Uterus (tissue), 4 donors: Measurements from ENCODE around the gene SMAD9. TPM values are rescaled to one million over a fixed set of nuclear protein-coding genes. Genes with fewer than 3 reads are reported as not detected.

Experiments used
- DNase-seq, 2 donors: peaks; one replicate each; pipeline ENCODE4 v3.0.0-alpha.2; 2019 to 2020
- H3K27ac ChIP-seq, 2 donors: fragments of 200-600 bp; sonication (generic); 1 replicate in 1 of 2; 2 replicates in 1 of 2; pipeline ENCODE4 v1.5.1; 2016 to 2018
- H3K27me3 ChIP-seq, 2 donors: fragments of 200-600 bp; sonication (generic); one replicate each; pipeline ENCODE4 v1.5.1; 2018 to 2019; ENCODE audit warnings: control low read depth in 1 of 2
- H3K36me3 ChIP-seq, 2 donors: fragments of 200-600 bp; sonication (generic); one replicate each; pipeline ENCODE4 v1.5.1; 2019; ENCODE audit warnings: control low read depth in 1 of 2
- H3K4me1 ChIP-seq, 2 donors: fragments of 200-600 bp; sonication (generic); one replicate each; pipeline ENCODE4 v1.5.1; 2018 to 2019; ENCODE audit warnings: control low read depth in 1 of 2
- H3K4me3 ChIP-seq, 2 donors: fragments of 200-600 bp; sonication (generic); 1 replicate in 1 of 2; 2 replicates in 1 of 2; pipeline ENCODE4 v1.5.1; 2018 to 2019; ENCODE audit warnings: mild to moderate bottlenecking in 1 of 2
- H3K9me3 ChIP-seq, 2 donors: fragments of 200-600 bp; sonication (generic); one replicate each; pipeline ENCODE4 v1.5.1; 2019; ENCODE audit warnings: control low read depth in 1 of 2
- POLR2A ChIP-seq, 2 donors: fragments of 450-650 bp; IDR thresholded peaks; one replicate each; pipeline ENCODE4 v1.6.1; 2016; ENCODE audit warnings: antibody characterized with exemption in 2 of 2, mild to moderate bottlenecking in 1 of 2, moderate library complexity in 1 of 2
- intact Hi-C: fragments of 100-400 bp; cut with DNase I; formaldehyde crosslinking; loops from one replicate; pipeline ENCODE4 v1.15.1; 2023; ENCODE audit warnings: low total_unique reads
- total RNA-seq, 4 donors: library from RNA; depleted of rRNA in 3 of 4; stranded (reverse); fragments of >200 nt in 3 of 4; gene quantifications; one replicate each; pipeline versions ENCODE4 v1.1.0 to v1.2.4, GENCODE V29; 2014 to 2023
- TF ChIP-seq, protein P1 (sequence below), 4 experiments: fragments of 200-600 bp in 2 of 4; fragments of 450-650 bp in 2 of 4; sonication (generic) in 2 of 4; IDR thresholded peaks; one replicate each; pipeline ENCODE4 v1.5.1; 2016 to 2019; ENCODE audit warnings: antibody characterized with exemption in 4 of 4, mild to moderate bottlenecking in 2 of 4, moderate library complexity in 1 of 4
- donor health status: DM: yes; HTN: yes; CAD: no.

Gene SMAD9
- total RNA-seq, 4 donors from 2014 or later = 3.6 to 31.0 (median 23.9) TPM

DNA sequence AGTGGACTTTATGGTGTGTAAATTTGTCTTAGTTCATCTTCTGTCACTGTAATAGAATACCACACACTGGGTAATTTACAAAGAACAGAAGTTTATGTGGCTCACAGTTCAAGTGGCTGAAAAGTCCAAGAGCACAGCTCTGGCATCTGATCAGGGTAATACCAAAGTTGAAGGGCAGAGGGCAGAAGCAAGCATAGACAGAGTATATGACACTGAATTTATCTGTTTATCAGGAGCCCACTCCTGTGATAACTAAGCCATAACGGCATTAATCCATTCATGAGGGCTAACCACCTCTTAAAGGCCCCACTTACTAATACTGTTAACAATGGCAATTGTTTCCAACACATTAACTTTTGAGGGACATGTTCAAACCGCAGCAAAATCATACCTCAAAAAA, 105.0 kb downstream of the SMAD9 start:
- Histone ChIP-seq H3K27me3 (no peaks in the 10 kb centered on the region), H3K4me3 (no peak overlapping the region), H3K9me3 (no peaks in the 10 kb centered on the region), H3K4me1 (no peaks in the 10 kb centered on the region), H3K36me3 (no peaks in the 10 kb centered on the region), H3K27ac (no peak overlapping the region)
- intact Hi-C loops = no loop called here
- no peak for DNase-seq
- TF ChIP-seq POLR2A (IDR thresholded peaks at IDR 0.05) = no peak
- TF ChIP-seq, protein P1, sequence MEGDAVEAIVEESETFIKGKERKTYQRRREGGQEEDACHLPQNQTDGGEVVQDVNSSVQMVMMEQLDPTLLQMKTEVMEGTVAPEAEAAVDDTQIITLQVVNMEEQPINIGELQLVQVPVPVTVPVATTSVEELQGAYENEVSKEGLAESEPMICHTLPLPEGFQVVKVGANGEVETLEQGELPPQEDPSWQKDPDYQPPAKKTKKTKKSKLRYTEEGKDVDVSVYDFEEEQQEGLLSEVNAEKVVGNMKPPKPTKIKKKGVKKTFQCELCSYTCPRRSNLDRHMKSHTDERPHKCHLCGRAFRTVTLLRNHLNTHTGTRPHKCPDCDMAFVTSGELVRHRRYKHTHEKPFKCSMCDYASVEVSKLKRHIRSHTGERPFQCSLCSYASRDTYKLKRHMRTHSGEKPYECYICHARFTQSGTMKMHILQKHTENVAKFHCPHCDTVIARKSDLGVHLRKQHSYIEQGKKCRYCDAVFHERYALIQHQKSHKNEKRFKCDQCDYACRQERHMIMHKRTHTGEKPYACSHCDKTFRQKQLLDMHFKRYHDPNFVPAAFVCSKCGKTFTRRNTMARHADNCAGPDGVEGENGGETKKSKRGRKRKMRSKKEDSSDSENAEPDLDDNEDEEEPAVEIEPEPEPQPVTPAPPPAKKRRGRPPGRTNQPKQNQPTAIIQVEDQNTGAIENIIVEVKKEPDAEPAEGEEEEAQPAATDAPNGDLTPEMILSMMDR (IDR thresholded peaks at IDR 0.05) = no peak

GRCh38 chr13:36814465-36814864, 105.6 kb downstream of the SMAD9 start:
- Histone ChIP-seq H3K27me3 (no peaks in the 10 kb centered on the region), H3K27ac (no peak overlapping the region), H3K4me3 (no peak overlapping the region), H3K36me3 (no peaks in the 10 kb centered on the region), H3K9me3 (no peaks in the 10 kb centered on the region), H3K4me1 (no peaks in the 10 kb centered on the region)
- intact Hi-C loops = no loop called here
- TF ChIP-seq, protein P1 (IDR thresholded peaks at IDR 0.05) = no peak
- TF ChIP-seq POLR2A (IDR thresholded peaks at IDR 0.05) = no peak
- DNase-seq = no peak

- Histone ChIP-seq H3K27me3 (no peaks in the 10 kb centered on the region), H3K4me1 (no peaks in the 10 kb centered on the region), H3K27ac (no peak overlapping the region), H3K4me3 (no peak overlapping the region), H3K9me3 (no peaks in the 10 kb centered on the region), H3K36me3 (no peaks in the 10 kb centered on the region)
- no peak for DNase-seq
- TF ChIP-seq, protein P1 (IDR thresholded peaks at IDR 0.05) = no peak
- no peak for TF ChIP-seq POLR2A (IDR thresholded peaks at IDR 0.05)
- intact Hi-C loops = no loop called here
These were observed 106.8 kb downstream of the SMAD9 start for GRCh38 chr13:36813225-36813624.

DNA sequence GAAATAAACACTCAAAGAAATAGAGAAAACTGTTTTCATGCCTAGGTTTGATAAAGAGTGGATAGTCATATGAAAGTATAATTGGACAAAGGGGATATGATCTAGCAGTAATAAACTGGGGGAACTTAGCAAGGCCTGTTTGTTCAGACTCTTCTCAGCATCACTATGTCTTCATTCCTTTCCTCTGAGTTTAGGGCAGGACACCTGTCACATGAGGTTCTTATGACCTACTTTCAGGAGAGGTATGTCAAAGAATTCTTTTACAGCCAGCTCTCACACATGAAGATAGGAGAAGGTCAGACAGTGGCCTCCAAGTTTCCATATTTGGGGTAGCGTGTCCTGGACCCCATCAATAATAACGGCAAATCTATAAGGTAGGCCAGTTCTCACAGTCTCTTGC, 112.4 kb downstream of the SMAD9 start:
- TF ChIP-seq, protein P1 (IDR thresholded peaks at IDR 0.05) = no peak
- TF ChIP-seq POLR2A (IDR thresholded peaks at IDR 0.05) = no peak
- no peaks in the 10 kb centered on the region for H3K9me3 ChIP-seq
- intact Hi-C loops = no loop called here
- H3K4me3 ChIP-seq = no peak overlapping the region
- H3K4me1 ChIP-seq = no peaks in the 10 kb centered on the region
- no peak for DNase-seq
- no peaks in the 10 kb centered on the region for H3K27me3 ChIP-seq
- no peaks in the 10 kb centered on the region for H3K36me3 ChIP-seq
- no peak overlapping the region for H3K27ac ChIP-seq

GRCh38 chr13:36806102-36806501, 113.9 kb downstream of the SMAD9 start:
- Histone ChIP-seq H3K9me3 (no peaks in the 10 kb centered on the region), H3K27me3 (no peaks in the 10 kb centered on the region), H3K36me3 (no peaks in the 10 kb centered on the region), H3K4me1 (no peaks in the 10 kb centered on the region), H3K27ac (no peak overlapping the region), H3K4me3 (no peak overlapping the region)
- no peak for TF ChIP-seq POLR2A (IDR thresholded peaks at IDR 0.05)
- intact Hi-C loops = no loop called here
- DNase-seq = no peak

DNA sequence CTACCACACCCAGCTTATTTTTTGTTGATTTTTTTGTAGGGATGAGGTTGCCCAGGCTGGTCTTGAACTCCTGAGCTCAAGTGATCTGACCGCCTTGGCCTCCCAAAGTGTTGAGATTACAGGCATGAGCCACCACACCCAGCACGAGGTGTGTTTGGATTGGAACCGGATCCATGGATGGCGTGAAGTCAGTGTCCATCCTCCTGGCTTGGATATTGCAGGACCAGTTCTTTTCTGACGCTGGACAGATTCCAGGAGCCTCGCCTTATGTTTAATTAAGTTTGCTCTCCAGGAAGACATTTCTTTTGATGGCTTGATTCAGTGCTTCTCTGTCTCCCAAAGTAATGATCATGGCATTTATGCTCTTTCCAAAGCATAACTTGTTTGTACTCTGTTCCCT, 115.5 kb downstream of the SMAD9 start:
- no peak for DNase-seq
- Histone ChIP-seq H3K36me3 (no peaks in the 10 kb centered on the region), H3K4me1 (no peaks in the 10 kb centered on the region), H3K4me3 (no peak overlapping the region), H3K27ac (no peak overlapping the region), H3K9me3 (no peaks in the 10 kb centered on the region), H3K27me3 (no peaks in the 10 kb centered on the region)
- TF ChIP-seq, protein P1 (IDR thresholded peaks at IDR 0.05) = no peak
- no peak for TF ChIP-seq POLR2A (IDR thresholded peaks at IDR 0.05)
- intact Hi-C loops = no loop called here
